Activated T-cell treated with anti-CD3 and anti-CD28 coated beads, Interleukin-2, amount 50 U/mL, for 48 hours (primary cell): ENCODE results near the gene REG1B.
"Not testable (repeated sequence)": the region's sequence is repeated elsewhere in the genome, so short reads cannot be mapped to it uniquely, and the experiment has no call there.

Source experiments
- DNase-seq, 2 experiments: peaks; one replicate each; pipeline ENCODE4 v3.0.0-alpha.2; 2020

The REG1B gene

DNA sequence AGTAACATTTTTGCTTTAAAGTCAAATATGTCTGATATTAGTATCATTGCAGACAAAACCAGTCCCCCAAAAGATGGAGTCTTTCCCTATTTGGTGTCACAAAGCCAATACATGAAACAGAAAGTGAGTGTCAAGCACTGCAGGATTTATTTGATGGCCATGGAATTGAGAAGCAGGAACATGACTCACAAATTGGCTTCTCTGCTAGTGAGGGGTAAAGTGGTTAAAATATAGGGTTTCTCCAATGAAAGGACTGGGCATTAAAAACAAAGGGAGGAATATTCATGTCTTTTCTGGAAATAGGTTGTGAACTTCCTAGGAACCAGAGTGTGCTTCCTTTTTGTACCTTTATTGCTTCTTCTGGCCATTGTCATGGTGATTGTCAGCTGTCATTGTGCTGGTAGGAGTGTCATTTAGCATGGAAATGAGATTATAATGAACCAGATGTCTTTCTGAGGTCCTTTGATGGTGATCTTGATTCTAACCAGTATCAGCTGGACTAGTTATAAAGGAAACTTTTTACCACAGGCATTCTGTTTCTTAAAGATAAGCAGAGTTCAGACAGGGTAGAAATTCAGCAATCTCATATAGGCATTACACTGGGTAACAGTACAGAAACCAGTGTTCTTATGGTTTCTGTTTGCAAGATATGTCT lies 4.1 kb downstream of the REG1B start:
- DNase-seq: no peak

DNA sequence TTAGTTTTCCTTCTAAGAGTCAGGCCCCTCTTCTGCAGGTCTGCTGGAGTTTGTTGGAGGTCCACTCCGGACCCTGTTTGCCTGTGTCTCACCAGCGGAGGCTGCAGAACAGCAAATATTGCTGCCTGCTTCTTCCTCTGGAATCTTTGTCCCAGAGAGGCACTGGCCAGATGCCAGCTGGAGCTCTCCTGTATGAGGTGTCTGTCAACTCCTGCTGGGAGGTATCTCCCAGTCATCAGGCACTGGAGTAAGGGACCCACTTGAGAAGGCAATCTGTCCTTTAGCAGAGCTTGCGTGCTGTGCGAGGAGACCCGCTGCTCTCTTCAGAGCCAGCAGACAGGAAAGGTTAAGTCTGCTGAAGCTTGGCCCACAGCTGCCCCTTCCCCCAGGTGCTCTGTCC lies 4.8 kb downstream of the REG1B start:
- DNase-seq: no peak

DNA sequence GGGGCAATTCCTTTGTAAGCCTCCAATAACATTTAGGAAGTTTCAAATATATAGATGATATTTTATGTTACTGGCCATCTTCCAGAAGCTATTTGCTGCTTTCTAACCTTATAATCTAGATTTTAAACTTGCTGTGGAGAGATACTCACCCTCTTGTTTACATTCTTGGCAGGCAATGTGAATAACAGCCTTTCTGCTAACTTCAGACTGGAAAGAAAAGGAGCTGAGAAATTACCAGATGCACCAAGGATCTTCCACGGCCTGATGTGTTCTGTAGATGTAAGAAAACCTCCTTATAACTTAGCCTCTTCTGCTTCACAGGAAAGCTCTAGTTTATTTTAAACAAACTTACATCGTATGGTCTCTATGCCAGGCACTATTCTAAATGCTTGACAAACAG lies 16.7 kb downstream of the REG1B start:
- no peak for DNase-seq

DNA sequence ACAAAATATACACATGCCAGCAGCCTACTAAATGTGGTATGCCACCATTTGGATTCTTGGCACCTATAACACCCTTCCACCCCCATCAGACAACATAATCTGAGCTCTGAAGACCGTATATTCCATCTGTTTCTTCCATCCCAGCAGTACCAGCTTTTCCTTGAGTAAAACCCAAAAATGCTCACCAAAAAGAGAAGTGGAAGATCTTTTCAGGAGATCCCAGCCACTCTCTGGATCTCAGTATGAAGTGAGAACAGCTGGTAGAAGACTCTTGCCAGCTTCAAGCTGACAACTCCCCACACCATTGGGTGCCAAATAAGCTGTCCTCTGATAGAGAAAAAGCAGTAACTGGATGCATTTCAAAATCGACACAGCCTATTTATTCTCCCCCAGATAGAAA lies 22.6 kb downstream of the REG1B start:
- DNase-seq: no peak

DNA sequence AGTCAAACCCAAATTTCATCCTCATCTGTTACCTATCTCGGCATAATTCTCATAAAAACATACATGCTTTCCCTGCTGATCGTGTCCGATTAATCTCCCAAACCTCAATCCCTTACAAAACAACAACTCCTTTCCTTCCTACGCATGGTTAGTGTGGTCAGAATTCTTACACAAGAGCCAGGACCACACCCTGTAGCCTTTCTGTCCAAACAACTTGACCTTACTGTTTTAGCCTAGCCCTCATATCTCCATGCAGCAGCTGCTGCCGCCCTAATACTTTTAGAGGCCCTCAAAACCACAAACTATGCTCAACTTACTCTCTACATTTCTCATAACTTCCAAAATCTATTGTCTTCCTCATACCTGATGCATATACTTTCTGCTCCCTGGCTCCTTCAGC lies 33.0 kb downstream of the REG1B start:
- DNase-seq: not testable (repeated sequence)

DNA sequence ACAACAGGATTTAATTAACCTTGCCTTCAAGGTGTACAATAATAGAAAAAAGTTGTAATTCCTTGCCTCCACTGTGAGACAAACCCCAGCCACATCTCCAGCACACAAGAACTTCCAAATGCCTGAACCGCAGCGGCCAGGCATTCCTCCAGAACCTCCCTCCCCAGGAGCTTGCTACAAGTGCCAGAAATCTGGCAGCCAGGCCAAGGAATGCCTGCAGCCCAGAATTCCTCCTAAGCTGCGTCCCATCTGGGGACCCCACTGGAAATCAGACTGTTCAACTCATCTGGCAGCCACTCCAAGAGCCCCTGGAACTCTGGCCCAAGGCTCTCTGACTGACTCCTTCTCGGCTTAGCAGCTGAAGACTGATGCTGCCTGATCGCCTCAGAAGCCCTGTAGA lies 34.3 kb downstream of the REG1B start:
- not testable (repeated sequence) for DNase-seq

DNA sequence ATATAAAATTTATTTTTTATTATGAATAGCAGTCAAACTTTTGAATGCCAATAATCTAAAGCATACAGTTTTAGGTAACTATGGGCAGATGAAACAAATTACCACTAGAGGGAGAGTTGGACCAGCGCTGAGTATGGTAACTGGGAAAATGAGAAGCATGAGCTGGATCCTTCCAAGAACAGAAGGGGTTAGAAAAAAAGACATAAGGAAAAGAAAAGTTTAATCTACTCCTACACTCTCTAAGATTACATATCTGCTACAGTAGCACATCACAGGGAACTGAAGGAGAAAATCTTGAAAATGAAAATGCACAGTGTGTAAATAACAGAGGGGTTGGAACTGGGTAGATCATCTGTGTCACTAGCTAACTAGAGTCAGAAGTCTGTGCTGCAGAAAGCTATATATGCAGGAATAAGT lies 46.8 kb downstream of the REG1B start:
- no peak for DNase-seq

DNA sequence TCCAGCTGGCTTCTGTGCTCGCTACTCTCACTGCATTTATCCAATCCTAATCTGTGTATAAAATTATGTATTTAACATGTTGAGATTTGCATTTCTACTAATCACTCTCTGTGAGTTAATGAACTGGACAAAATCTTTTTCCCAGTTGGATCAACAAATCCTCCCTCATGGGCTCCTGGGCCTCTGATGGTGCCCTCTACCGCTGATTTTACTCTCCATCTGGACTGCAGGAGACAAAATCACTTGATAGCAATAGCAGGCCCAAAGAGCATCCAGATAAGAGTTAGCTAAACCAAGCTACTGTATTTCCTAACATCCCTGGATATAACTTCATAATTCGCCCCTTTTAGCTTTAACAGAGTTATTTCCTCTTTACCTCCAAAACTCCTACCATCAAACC lies 47.8 kb downstream of the REG1B start:
- no peak for DNase-seq
